GM18520 (cell line): ENCODE results near the gene RRAS.
"Not testable (repeated sequence)": the region's sequence is repeated elsewhere in the genome, so short reads cannot be mapped to it uniquely, and the experiment has no call there.

Source experiments
- ATAC-seq: cut with Tn5 transposase; IDR thresholded peaks from one replicate; pipeline ENCODE4 v1.9.1; 2021; ENCODE audit not compliant: unreplicated experiment

The RRAS gene

DNA sequence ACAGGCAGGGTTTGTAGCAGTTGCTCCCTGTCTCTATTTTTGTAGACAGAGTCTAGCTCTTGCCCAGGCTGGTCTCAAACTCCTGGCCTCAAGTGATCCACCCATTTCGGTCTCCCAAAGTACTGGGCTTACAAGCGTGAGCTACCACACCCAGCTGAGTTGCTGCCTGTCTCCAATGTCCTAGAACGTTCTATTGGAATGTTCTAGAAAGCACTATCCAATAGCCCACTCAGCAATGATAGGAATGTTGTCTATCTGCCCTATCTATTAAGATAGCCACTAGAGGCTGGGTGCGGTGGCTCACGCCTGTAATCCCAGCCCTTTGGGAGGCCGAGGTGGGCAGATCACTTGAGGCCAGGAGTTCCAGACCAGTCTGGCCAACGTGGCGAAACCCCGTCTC, 6.7 kb downstream of the RRAS start:
- ATAC-seq = not testable (repeated sequence)

DNA sequence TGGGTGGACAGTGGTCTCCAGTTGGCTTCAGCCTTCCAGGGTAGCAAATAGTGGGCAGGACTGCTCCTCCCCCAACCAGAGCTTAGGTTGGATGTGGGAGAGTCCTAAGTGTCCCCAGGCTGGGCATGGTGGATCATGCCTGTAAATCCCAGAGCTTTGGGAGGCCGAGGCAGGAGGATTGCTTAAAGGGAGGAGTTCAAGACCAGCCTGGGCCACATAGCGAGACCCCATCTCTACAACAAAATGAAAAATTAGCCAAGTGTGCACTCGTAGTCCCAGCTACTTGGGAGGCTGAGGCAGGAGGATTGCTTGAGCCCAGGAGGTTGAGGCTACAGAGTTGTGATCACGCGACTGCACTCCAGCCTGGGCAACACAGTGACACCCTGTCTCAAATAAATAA, 7.4 kb downstream of the RRAS start:
- no peak for ATAC-seq

DNA sequence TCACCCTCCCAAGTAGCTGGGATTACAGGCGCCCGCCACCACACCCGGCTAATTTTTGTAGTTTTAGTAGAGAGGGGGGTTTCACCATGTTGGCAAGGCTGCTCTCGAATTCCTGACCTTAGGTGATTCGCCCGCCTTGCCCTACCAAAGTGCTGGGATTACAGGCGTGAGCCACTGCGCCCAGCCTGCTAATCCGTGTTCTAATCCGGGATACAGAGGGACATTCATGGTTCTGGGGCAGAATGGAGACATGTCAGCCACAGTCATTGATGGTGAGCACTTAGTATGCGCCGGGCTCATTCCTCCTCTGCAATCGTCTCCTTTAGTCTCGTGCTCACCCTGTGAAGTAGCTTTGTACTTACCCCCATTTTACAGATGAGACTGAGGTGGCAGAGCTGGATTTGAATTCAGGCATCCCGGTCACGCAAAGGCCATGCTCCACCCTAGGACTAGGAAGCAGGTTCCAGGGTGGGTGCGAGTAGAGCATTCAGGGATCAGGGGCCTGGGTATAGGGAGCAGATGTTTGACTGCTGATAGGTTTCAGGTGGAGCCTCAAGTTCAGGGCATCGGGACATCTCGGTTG, 8.2 kb downstream of the RRAS start:
- no peak for ATAC-seq

DNA sequence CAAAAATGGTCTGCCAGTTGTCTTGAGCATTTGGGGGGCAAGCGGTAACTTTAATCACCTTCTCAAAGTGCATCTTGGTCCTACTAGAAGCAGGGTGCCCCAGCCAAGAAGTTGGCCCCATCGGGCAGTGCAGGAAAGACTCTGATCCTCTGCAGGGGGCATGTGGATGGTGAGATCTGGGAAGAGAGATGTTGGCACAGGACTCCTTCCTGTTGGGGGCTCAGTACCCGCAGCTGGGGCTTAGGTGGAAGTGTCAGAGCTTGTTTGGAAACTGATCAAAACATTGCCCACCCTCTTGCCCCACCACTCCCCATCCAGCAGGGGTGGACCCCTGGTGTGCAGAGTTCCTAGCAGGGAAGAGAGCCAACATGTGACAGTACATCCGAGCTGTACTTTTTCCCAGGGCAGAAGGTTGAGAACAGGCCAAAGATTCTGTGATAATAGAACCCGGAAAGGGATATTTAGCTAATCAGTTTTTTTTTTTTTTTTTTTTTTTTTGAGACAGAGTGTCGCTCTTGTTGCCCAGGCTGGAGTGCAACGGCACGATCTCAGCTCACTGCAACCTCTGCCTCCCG, 8.8 kb downstream of the RRAS start:
- ATAC-seq = no peak

DNA sequence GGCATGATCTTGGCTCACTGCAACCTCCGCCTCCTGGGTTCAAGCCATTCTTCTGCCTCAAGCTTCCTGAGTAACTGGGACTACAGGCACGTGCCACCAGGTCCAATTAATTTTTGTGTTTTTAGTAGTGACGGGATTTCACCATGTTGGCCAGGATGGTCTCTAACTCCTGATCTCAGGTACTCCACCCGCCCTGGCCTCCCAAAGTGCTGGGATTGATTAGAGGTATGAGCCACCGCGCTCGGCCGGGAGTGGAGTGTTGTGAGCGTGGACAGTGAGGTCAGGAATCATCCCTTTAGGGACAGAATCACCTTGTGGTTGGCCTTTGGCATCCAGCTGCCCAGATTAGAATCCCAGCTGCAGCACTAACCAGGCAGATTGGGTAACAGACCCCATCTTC, 10.3 kb downstream of the RRAS start:
- no peak for ATAC-seq

DNA sequence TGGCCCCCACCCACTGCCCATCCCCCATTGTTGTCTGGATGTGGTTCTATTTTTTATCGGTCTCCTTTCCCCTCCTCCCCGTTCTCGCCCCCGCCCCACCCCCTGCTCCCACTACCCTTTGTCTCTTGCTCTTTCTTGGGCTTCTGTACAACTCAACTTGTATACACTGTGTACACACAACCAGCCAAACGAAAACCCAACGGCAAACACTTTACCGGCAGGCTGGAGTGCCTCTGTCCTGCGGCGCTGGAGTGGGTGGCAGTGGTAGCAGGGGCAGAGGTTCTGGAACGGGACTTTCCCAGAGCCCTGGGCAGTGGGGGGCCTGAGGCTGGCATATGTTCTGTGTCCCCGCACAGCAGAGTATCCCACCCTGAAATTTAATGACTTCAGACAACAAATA, 13.7 kb downstream of the RRAS start:
- no peak for ATAC-seq

DNA sequence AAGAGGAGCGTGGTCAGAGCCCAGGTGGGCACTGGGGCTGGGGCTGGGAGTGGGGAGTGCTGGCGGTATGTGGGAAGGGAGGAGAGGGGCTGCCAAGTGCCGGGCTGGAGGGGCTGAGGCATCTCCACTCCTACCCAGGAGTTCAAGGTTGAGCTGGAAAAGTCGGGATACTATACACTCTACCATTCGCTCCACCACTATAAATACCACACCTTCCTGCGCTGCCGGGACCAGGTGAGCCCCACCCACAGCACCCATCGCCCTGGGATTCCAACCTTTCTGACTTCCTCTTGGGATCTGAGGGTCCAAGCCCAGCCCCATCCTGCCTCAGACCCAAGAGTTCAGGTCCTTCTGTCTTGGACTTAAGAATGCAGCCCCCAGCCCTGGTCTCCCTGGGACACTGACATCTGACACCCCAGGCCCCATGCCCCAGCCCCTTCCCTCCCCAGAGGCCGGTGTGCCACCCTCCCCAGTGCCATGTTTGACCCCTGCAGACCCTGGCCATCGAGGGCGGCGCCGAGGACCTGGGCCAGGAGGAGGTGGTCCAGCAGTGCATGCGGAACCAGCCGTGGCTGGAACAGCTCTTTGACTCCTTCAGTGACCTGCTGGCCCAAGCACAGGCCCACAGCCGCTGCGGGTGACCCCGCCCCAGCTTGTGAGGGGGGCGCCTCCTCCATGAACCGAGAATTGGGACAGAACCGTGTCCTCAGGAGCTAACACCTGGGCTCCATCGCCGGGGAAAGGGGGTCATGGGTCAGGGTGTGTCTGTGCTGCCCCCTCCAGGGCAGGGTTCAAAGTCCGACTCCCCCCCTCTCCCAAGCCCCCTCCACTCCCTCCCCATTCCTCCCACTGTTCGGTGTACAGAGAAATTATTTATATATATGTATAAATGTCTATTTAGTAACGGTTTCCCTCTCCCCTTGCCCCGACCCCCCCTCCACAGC, 14.7 kb downstream of the RRAS start:
- ATAC-seq = no peak

DNA sequence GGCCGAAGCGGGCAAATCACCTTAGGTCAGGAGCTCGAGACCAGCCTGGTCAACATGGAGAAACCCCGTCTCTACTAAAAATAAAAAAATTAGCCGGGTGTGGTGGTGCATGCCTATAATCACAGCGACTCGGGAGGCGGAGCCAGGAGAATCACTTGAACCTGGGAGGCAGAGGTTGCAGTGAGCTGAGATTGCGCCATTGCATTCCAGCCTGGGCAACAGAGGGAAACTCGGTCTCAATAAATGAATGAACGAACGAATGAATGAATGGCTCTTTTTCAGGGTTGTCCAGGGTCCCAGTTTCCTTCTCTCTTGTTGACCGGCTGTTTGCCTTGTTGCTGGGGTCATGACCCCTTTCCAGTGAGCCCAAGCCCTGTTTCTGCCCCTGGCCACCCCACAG, 22.1 kb downstream of the RRAS start:
- not testable (repeated sequence) for ATAC-seq

DNA sequence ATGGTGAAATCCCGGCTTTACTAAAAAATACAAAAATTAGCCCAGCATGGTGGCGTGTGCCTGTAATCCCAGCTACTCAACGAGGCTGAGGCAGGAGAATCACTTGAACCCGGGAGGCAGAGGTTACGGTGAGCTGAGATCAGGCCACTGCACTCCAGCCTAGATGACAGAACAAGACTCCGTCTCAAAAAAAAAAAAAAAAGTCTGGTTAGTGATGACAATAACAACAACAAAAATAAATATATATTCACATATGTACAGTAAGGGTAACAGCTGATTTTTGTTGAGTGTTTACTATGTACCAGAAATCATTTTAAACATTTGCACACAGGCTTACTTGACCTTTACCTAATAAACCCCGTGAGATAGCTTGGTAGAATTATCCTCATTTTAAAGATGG, 23.0 kb downstream of the RRAS start:
- no peak for ATAC-seq

DNA sequence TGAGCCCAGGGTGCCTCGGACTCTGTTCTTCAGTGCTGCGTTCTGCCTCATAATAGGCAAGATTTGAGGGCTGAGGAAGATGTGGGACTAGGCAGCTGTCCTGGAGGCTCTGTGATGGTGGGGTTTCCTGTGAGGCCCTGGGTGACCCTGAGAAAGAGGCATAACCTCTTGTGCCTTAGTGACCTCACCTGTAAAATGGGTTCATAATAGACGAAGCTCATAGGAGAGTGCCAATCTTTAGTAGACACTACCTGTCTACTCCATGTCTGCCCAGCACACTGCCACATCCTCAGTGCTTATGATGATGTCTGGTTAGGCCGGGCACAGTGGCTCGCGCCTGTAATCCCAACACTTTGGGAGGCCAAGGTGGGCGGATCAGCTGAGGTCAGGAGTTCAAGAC, 23.4 kb downstream of the RRAS start:
- ATAC-seq = no peak

DNA sequence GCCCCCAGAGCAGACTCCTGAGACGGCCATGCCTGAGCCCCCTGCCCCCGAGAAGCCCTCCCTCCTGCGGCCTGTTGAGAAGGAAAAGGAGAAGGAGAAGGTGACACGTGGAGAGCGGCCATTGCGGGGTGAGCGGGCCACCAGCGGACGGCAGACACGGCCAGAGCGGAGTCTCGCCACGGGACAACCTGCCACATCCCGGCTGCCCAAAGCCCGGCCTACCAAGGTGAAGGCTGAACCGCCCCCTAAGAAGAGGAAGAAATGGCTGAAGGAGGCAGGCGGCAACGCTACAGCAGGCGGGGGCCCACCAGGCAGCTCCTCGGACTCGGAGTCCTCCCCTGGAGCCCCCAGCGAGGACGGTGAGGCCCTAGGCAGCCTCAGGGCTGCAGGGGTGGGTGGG, 24.1 kb downstream of the RRAS start:
- ATAC-seq = no peak

DNA sequence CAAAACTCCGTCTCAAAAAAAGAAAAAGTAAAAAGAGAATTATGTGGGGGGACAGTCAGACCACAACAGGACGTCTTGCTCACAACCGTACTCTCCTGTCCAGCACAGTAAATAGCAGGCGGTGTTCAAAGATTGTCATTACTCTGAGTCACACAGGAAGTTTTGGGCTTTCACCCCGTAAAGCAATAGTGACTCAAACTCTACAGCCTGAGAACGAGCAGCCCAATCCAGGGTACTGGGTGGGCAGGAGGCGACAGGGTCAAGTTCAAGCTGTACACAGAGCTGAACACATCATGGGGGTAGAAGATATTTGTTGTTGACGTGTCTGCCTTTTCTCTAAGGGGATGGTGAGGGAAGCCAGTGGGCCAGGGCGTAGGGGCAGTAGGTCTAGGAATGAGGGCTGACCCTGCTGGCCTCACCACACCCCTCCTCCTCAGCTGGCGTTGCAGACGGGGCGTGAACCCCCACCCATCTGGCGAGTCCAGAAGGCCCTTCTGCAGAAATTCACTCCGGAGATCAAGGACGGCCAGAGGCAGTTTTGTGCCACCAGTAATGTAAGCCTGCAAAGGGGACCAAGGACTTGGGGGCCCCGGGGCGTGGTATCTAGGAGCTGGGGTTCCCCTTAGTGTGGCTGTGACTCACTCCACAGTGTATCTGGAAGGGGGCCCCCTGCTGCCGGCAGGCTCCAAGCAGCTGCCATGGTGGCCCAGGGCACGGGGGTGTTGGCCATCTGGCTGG, 25.7 kb downstream of the RRAS start:
- no peak for ATAC-seq

DNA sequence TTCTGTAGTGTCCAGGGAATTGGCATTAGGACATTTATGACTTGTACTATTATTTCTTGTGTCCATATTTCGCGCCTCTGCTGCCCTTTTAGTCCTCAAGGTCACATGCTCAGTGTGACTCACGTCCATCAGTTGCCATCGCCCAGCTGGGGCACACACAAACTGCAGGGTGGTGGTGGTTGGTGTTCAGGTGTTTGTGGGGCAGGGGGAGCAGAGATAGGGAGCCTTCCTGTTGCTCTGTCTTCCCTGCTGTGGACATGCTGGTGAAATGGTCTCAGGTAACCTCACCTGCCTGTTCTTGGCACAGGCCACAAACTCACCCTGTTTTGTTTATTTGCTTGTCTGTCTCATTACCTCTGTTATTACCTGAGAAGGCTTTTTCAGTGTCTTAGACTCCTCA, 26.6 kb downstream of the RRAS start:
- no peak for ATAC-seq

DNA sequence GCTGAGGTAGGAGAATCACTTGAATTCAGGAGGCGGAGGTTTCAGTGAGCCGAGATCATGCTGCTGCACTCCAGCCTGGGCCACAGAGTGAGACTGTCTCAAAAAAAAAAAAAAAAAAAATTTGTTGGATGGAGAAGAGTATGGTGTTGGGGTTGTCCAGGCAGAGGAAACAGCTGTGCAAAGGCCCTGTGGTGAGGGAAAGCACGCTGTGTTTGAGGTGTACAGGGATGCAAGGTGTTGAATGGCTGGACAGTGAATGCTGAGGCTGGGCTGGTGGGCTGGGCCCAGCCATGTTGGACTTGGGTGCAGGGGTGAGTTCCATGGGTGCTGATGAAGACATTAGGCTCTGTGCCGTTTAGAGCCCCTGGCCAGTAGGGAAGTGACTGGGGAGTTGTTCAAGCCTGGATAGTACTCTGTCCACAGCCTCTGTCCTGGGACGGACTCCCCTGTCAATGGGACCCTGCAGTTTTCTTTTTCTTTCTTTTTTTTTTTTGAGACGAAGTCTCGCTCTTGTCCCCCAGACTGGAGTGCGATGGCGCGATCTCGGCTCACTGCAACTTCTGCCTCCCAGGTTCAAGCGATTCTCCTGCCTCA, 30.3 kb downstream of the RRAS start:
- ATAC-seq = no peak

DNA sequence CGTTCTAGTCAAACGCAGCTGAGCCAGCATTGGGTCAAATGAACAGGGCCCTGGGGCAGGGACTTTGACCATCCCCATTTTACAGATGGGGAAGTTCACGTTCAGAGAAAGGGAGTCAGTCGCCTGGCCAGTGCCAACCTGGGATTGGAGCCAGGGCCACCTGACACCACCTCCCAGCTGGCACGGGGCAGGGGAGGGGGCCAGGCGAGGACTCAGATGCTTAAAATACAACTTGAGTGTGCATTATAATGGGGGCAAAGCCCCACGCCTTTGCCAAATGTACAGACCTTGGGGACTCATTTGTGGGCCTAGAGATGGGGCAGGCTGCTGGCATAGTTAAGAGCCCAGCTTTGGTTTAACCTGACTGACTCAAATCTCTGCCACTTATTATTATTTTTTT, 34.3 kb downstream of the RRAS start:
- no peak for ATAC-seq

DNA sequence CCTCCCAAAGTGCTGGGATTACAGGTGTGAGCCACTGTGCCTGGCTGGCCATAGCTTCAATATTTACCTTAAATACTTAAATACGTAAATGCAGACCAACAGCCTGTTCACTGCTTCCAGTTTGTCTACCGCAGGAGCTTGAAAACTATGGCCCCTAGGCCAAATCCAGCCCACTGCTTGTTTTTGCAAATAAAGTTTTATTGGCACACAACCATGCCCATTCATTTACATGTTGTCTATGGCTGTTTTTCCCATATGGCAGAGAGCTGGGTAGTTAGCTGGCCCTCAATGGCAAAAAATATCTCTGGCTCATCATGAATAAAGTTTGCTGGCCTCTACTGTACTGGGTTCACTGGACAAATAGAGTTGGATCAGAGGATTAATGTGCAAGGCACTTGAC, 37.1 kb downstream of the RRAS start:
- ATAC-seq = no peak

DNA sequence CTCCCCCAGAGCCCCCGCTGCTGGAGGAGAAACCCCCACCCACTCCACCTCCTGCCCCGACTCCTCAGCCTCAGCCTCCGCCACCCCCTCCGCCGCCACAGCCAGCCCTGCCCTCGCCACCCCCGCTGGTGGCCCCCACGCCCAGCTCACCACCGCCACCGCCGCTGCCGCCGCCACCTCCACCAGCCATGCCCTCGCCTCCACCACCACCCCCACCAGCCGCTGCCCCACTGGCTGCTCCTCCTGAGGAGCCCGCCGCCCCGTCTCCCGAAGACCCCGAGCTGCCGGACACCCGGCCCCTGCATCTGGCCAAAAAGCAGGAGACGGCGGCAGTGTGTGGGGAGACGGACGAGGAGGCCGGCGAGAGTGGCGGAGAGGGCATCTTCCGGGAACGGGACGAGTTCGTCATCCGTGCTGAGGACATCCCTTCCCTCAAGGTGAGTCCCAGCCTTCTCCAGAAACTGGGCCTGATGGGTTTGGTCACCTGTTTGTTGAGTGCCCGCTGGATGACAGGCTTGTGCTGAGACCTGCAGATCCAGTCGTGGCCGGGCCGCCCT, 38.4 kb downstream of the RRAS start:
- no peak for ATAC-seq

DNA sequence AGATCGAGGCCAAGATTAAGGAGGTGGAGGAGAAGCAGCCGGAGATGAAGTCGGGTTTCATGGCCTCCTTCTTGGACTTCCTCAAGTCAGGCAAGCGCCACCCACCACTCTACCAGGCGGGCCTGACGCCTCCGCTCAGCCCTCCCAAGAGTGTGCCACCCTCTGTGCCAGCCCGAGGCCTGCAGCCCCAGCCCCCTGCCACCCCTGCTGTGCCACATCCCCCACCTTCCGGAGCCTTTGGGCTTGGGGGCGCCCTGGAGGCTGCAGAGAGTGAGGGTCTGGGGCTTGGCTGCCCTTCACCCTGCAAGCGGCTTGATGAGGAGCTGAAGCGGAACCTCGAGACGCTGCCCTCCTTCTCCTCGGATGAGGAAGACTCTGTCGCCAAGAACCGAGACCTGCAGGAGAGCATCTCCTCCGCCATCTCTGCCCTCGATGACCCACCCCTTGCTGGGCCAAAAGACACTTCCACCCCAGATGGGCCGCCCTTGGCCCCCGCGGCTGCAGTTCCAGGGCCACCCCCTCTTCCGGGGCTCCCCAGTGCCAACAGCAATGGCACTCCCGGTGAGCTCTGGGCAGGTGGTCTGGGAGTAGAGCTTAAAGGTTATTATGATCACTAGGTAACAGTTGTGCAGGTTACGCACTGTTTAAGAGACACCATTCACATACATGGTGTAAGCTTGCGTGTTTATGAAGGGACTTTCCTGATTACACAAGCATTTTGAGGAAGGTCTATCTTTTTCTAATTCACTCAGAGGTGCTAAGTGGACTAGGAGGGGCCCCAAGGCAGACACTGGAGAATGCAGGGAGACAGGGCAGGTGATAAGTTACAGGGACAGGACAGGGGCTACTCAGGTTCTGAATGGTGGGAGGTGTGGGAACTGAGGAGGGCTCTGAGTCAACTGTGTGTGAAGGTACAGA, 40.3 kb downstream of the RRAS start:
- no peak for ATAC-seq

DNA sequence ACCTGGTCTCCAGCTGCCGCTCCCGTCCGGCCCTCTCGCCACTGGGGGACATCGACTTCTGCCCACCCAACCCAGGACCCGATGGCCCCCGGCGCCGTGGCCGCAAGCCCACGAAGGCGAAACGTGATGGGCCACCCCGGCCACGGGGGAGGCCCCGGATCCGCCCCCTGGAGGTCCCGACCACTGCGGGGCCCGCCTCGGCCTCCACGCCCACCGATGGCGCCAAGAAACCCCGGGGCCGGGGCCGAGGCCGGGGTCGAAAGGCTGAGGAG, 42.3 kb downstream of the RRAS start:
- ATAC-seq = no peak
